OCI-LY1 (cell line): ENCODE results near the gene FOXP3.
"Not testable (repeated sequence)": the region's sequence is repeated elsewhere in the genome, so short reads cannot be mapped to it uniquely, and the experiment has no call there.

Experiments
- H2AFZ ChIP-seq: fragments of 200-600 bp; sonication (generic), shearing (Covaris generic); 2 replicates; pipeline ENCODE4 v1.6.0; 2014; ENCODE audit warnings: antibody characterized with exemption, mild to moderate bottlenecking, low read length
- H3F3A ChIP-seq: fragments of 200-600 bp; sonication (generic), shearing (Covaris generic); 2 replicates; pipeline ENCODE4 v1.6.0; 2014; ENCODE audit warnings: mild to moderate bottlenecking, antibody characterized with exemption, low read length, moderate library complexity; ENCODE audit not compliant: insufficient read depth
- H3K27ac ChIP-seq: fragments of 200-600 bp; sonication (generic); 2 replicates; pipeline ENCODE4 v1.5.1; 2014; ENCODE audit warnings: low read length, mixed run types, mild to moderate bottlenecking, low read depth; ENCODE audit not compliant: poor library complexity, severe bottlenecking
- H3K27me3 ChIP-seq: fragments of 200-600 bp; sonication (generic); 2 replicates; pipeline ENCODE4 v1.6.0; 2014; ENCODE audit warnings: antibody characterized with exemption, mild to moderate bottlenecking, low read length, moderate library complexity; ENCODE audit not compliant: insufficient read depth
- H3K36me3 ChIP-seq: fragments of 200-600 bp; sonication (generic); 2 replicates; pipeline ENCODE4 v1.6.1; 2014; ENCODE audit warnings: mild to moderate bottlenecking, antibody characterized with exemption, low read length, moderate library complexity, mixed read lengths; ENCODE audit not compliant: insufficient read depth
- H3K4me1 ChIP-seq: fragments of 200-600 bp; sonication (generic); 2 replicates; pipeline ENCODE4 v1.5.1; 2014; ENCODE audit warnings: mild to moderate bottlenecking, low read length, moderate library complexity; ENCODE audit not compliant: insufficient read depth, severe bottlenecking
- H3K4me2 ChIP-seq: fragments of 200-600 bp; sonication (generic), shearing (Covaris generic); 2 replicates; pipeline ENCODE4 v1.6.1; 2014; ENCODE audit warnings: low read length
- H3K4me3 ChIP-seq: fragments of 200-600 bp; sonication (generic); 2 replicates; pipeline ENCODE4 v1.5.1; 2014; ENCODE audit warnings: low read length, low read depth, mild to moderate bottlenecking, mixed read lengths; ENCODE audit not compliant: poor library complexity, severe bottlenecking
- H3K79me2 ChIP-seq: fragments of 200-600 bp; shearing (Covaris generic); 2 replicates; pipeline ENCODE4 v1.6.1; 2016; ENCODE audit warnings: mixed run types, low read length, mixed read lengths; ENCODE audit not compliant: insufficient read depth
- H3K9ac ChIP-seq: fragments of 200-600 bp; sonication (generic), shearing (Covaris generic); 2 replicates; pipeline ENCODE4 v1.6.1; 2014; ENCODE audit warnings: mild to moderate bottlenecking, low read length, mixed read lengths
- H3K9me2 ChIP-seq: fragments of 200-600 bp; sonication (generic), shearing (Covaris generic); 2 replicates; pipeline ENCODE4 v1.6.1; 2014; ENCODE audit warnings: low read depth, mild to moderate bottlenecking, low read length, mixed read lengths
- H3K9me3 ChIP-seq: fragments of 200-600 bp; shearing (Covaris generic); 2 replicates; pipeline ENCODE4 v1.6.1; 2014; ENCODE audit warnings: low read length, mixed read lengths
- H4K20me1 ChIP-seq: fragments of 200-600 bp; sonication (generic), shearing (Covaris generic); 2 replicates; pipeline ENCODE4 v1.6.0; 2016; ENCODE audit warnings: mild to moderate bottlenecking, low read length; ENCODE audit not compliant: insufficient read depth
- EZH2 ChIP-seq: fragments of 200-600 bp; sonication (generic), shearing (Covaris generic); IDR thresholded peaks from 2 replicates; pipeline ENCODE4 v1.8.0; 2017; ENCODE audit warnings: borderline replicate concordance, mixed run types, mild to moderate bottlenecking, antibody characterized with exemption, low read length, moderate library complexity, mixed read lengths
- TF ChIP-seq, protein P1 (sequence below): fragments of 200-600 bp; sonication (generic), shearing (Covaris generic); IDR thresholded peaks from 2 replicates; pipeline ENCODE4 v1.5.1; 2017; ENCODE audit warnings: mild to moderate bottlenecking, antibody characterized with exemption, low read length, moderate library complexity, mixed read lengths

FOXP3 gene

DNA sequence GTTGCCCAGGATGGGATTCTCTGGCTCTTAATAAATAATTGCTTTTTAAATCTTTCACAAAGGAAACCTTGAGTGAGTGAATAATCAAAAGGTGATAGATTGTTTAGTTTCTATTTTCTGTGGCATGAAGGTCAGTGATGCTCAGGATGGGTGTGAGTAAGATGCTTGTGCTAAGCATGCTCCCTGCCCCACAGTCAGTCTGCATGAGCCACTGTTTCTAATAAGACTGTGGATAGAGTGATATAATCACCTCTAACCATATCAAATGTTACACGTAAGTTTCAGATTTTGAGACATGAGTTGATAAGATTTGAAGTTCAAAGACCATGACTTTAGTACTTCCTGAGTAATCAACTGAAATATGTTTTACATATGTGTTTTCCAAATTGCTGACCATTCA is 36.2 kb upstream of the FOXP3 start:
- Histone ChIP-seq H3K27ac (no peak overlapping the region), H3K4me3 (no peak overlapping the region)
- TF ChIP-seq EZH2 = no peak
- TF ChIP-seq, protein P1, sequence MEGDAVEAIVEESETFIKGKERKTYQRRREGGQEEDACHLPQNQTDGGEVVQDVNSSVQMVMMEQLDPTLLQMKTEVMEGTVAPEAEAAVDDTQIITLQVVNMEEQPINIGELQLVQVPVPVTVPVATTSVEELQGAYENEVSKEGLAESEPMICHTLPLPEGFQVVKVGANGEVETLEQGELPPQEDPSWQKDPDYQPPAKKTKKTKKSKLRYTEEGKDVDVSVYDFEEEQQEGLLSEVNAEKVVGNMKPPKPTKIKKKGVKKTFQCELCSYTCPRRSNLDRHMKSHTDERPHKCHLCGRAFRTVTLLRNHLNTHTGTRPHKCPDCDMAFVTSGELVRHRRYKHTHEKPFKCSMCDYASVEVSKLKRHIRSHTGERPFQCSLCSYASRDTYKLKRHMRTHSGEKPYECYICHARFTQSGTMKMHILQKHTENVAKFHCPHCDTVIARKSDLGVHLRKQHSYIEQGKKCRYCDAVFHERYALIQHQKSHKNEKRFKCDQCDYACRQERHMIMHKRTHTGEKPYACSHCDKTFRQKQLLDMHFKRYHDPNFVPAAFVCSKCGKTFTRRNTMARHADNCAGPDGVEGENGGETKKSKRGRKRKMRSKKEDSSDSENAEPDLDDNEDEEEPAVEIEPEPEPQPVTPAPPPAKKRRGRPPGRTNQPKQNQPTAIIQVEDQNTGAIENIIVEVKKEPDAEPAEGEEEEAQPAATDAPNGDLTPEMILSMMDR = no peak

DNA sequence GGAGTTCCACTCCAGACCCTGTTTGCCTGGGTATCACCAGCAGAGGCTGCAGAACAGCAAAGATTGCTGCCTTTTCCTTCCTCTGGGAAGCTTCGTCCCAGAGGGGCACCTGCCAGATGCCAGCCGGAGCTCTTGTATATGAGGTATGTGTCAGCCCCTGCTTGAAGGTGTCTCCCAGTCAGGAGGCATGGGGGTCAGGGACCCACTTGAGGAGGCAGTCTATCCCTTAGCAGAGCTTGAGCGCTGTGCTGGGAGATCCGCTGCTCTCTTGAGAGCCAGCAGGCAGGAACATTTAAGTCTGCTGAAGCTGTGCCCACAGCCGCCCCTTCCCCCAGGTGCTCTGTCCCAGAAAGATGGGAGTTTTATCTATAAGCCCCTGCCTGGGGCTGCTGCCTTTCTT is 34.8 kb upstream of the FOXP3 start:
- not testable (repeated sequence) for H3K27me3 ChIP-seq, H2AFZ ChIP-seq, H3K27ac ChIP-seq, H3F3A ChIP-seq, H3K9me2 ChIP-seq, H3K4me3 ChIP-seq, H3K79me2 ChIP-seq, H3K4me1 ChIP-seq, H3K9me3 ChIP-seq, H4K20me1 ChIP-seq, H3K4me2 ChIP-seq, H3K9ac ChIP-seq, H3K36me3 ChIP-seq

More for the DNA sequence above, 36.2 kb upstream of the FOXP3 start:
- Histone ChIP-seq H3K36me3 (no peaks in the 10 kb centered on the region), H4K20me1 (no peaks in the 10 kb centered on the region), H2AFZ (no peak overlapping the region), H3K9ac (no peak overlapping the region), H3K4me2 (no peak overlapping the region), H3K79me2 (no peaks in the 10 kb centered on the region), H3K4me1 (no peaks in the 10 kb centered on the region), H3K27me3 (no peaks in the 10 kb centered on the region), H3F3A (no peaks in the 10 kb centered on the region), H3K9me2 (no peaks in the 10 kb centered on the region), H3K9me3 (no peaks in the 10 kb centered on the region)

DNA sequence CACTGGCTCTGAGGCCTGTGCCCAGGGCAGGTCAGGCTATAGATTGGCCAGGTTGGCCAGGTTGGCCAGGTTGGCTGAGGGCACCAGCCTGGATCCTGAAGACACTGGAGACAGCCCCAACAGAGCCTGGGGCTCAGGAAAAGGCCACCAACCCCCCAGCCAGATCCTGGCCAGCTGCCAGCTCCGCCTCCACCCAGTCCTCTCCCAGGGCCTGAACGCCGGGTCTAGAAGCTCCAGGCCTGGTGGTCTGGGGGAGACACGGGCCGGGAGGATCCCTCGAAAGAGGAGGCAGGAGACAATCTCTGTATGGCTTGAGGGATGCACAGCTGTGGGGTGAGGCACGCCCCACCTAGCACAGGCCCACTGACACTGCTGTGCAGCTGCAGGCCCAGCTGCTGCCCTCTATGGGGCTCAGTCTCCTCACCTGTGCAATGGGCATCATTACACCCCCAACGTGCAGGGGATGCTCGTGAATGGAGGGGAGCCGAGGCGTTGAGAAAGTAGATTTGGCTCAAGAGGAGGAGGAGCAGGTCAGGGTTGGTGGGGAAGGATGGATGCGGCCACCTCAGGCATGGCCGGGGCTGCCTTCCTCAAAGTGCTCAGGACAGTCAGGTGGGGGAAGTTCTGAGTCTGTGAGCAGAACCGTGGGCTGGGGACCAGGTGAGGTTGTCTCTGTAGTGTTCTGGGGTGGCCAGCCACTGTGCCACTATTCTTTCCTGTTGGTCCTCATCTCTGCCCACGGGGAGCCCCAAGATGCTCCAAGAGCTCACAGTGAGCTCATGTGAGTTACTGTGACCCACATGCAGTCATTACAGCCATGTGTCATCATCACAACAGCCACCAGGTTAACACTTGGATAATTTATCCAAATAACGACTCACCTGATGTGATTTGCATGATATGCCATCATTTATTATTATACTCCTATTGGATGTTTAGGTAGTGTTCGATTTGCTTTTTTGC is 28.2 kb upstream of the FOXP3 start:
- H4K20me1 ChIP-seq = no peaks in the 10 kb centered on the region
- H2AFZ ChIP-seq = no peak overlapping the region
- H3K79me2 ChIP-seq = no peaks in the 10 kb centered on the region
- no peaks in the 10 kb centered on the region for H3K9me3 ChIP-seq
- no peaks in the 10 kb centered on the region for H3F3A ChIP-seq
- H3K36me3 ChIP-seq = no peaks in the 10 kb centered on the region
- H3K9me2 ChIP-seq = no peaks in the 10 kb centered on the region
- TF ChIP-seq, protein P1 = no peak
- TF ChIP-seq EZH2 = no peak
- H3K4me1 ChIP-seq = no peaks in the 10 kb centered on the region
- H3K9ac ChIP-seq = no peak overlapping the region
- no peak overlapping the region for H3K27ac ChIP-seq
- H3K27me3 ChIP-seq = no peaks in the 10 kb centered on the region
- no peak overlapping the region for H3K4me3 ChIP-seq
- no peak overlapping the region for H3K4me2 ChIP-seq
